GM20431 (cell line): ENCODE data around the gene ADGRF1.
"Not testable (repeated sequence)": the region's sequence is repeated elsewhere in the genome, so short reads cannot be mapped to it uniquely, and the experiment has no call there.

Experiments used
- in situ Hi-C: fragments of 300-500 bp; cut with MseI, MboI; formaldehyde crosslinking; loops from one replicate; pipeline ENCODE4 v1.15.0; 2020; ENCODE audit warnings: low sequenced_read_pairs; ENCODE audit not compliant: unreplicated experiment

The ADGRF1 gene

GRCh38 chr6:46990818-46991510, 51.2 kb downstream of the ADGRF1 start:
- in situ Hi-C loops: not testable (repeated sequence)

- in situ Hi-C loops: no loop called here
These were observed 52.0 kb downstream of the ADGRF1 start for GRCh38 chr6:46990031-46990644.

- in situ Hi-C loops: no loop called here
These were observed 52.7 kb downstream of the ADGRF1 start for GRCh38 chr6:46989398-46989797.

- in situ Hi-C loops: no loop called here
These were observed 56.2 kb downstream of the ADGRF1 start for GRCh38 chr6:46985943-46986342.

GRCh38 chr6:46983007-46983411, 59.1 kb downstream of the ADGRF1 start:
- in situ Hi-C loops: no loop called here

GRCh38 chr6:46979206-46979605, 62.9 kb downstream of the ADGRF1 start:
- in situ Hi-C loops: no loop called here

- in situ Hi-C loops: no loop called here
These were observed 67.3 kb downstream of the ADGRF1 start for GRCh38 chr6:46974786-46975185.

- in situ Hi-C loops: no loop called here
These were observed 69.1 kb downstream of the ADGRF1 start for GRCh38 chr6:46973029-46973428.

GRCh38 chr6:46972531-46972930, 69.6 kb downstream of the ADGRF1 start:
- in situ Hi-C loops: no loop called here

- in situ Hi-C loops: no loop called here
These were observed 72.9 kb downstream of the ADGRF1 start for GRCh38 chr6:46969206-46969605.

GRCh38 chr6:46967826-46968349, 74.2 kb downstream of the ADGRF1 start:
- in situ Hi-C loops: no loop called here

- in situ Hi-C loops: no loop called here
These were observed 77.2 kb downstream of the ADGRF1 start for GRCh38 chr6:46964716-46965519.

- in situ Hi-C loops: no loop called here
These were observed 78.5 kb downstream of the ADGRF1 start for GRCh38 chr6:46963626-46964025.

GRCh38 chr6:46963039-46963438, 79.1 kb downstream of the ADGRF1 start:
- in situ Hi-C loops: no loop called here

GRCh38 chr6:46961711-46962110, 80.4 kb downstream of the ADGRF1 start:
- in situ Hi-C loops: no loop called here

GRCh38 chr6:46961232-46961631, 80.9 kb downstream of the ADGRF1 start:
- in situ Hi-C loops: no loop called here

GRCh38 chr6:46959419-46959818, 82.7 kb downstream of the ADGRF1 start:
- in situ Hi-C loops: no loop called here

GRCh38 chr6:46956409-46956808, 85.7 kb downstream of the ADGRF1 start:
- in situ Hi-C loops: no loop called here

GRCh38 chr6:46954837-46955451, 87.2 kb downstream of the ADGRF1 start:
- in situ Hi-C loops: no loop called here

- in situ Hi-C loops: no loop called here
These were observed 88.2 kb downstream of the ADGRF1 start for GRCh38 chr6:46953921-46954320.
